ENCODE results near the gene FBXL16.

- no peak for TF ChIP-seq EP300 (IDR thresholded peaks at IDR 0.05)
- TF ChIP-seq POLR2A (IDR thresholded peaks at IDR 0.05; ENCODE audit: low read depth): no peak
Measured at GRCh38 chr16:726188-726437, 20.5 kb upstream of the FBXL16 start.
